Stimulated activated CD8-positive, alpha-beta memory T cell treated with anti-CD3 and anti-CD28 coated beads, Interleukin-15, amount 100 ng/mL, for 24 hours (primary cell): ENCODE measurements around the gene PMM2.
"Not testable (repeated sequence)": the region's sequence is repeated elsewhere in the genome, so short reads cannot be mapped to it uniquely, and the experiment has no call there.

Experiments
- DNase-seq: peaks from one replicate; pipeline ENCODE4 v3.0.0-alpha.2; 2020; ENCODE audit warnings: low read depth

The PMM2 gene

GRCh38 chr16:8797364-8798173, at the start of gene PMM2, which contains the start of gene TMEM186:
TSS of gene PMM2 (plus strand) at chr16:8797839. CDS start at chr16:8797883, 44 bp downstream.
TSS of gene TMEM186 (minus strand) at chr16:8797639. CDS start at chr16:8797614, 25 bp downstream.
- DNase-seq = peak; percentile 87

- not testable (repeated sequence) for DNase-seq
Observed at GRCh38 chr16:8748944-8749343, 48.7 kb upstream of the PMM2 start.

- DNase-seq = no peak
Observed at GRCh38 chr16:8751481-8752311, 45.9 kb upstream of the PMM2 start.

- DNase-seq = no peak
Observed at GRCh38 chr16:8752706-8753105, 44.9 kb upstream of the PMM2 start.

- no peak for DNase-seq
Observed at GRCh38 chr16:8753416-8754054, 44.1 kb upstream of the PMM2 start.

DNA sequence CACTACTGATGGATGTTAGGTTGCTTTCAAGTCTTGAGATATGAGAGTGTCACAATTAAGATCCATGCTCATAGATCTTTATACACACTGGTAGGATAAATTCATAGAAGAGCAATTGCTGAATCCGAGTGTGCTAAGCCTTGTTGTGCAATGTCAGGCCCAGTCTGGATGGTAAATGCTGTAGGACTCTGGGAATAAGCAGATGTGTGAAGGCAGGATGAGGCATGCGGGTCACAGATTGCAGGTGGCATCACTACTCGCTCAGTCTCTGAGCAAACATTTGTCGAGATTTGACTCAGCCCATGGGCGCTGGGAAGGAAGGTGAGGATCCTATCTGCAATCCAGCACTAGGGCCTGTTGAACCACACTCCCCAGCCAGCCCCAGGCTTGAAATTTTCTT, 40.9 kb upstream of the PMM2 start:
- no peak for DNase-seq

DNA sequence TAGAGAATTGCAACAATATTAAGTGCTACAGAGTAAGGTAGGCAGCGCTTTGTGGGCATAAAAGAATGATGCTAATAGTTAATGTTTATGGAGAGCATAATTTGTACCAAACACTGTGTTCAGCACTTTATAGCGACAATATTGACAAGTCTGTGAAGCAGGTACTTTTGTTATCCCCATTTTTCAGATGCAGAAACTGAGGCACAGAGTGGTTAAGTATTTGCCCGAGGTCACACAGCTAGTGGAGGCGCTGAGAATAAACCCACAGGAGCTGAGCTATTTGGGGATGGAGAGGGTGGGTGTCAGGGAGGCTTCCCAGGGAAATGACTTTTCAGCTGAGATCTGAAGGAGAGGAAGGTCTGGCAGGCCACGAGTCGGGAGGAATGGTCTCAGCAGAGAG, 39.6 kb upstream of the PMM2 start:
- DNase-seq = no peak

- no peak for DNase-seq
Observed at GRCh38 chr16:8760021-8760420, 37.6 kb upstream of the PMM2 start.

DNA sequence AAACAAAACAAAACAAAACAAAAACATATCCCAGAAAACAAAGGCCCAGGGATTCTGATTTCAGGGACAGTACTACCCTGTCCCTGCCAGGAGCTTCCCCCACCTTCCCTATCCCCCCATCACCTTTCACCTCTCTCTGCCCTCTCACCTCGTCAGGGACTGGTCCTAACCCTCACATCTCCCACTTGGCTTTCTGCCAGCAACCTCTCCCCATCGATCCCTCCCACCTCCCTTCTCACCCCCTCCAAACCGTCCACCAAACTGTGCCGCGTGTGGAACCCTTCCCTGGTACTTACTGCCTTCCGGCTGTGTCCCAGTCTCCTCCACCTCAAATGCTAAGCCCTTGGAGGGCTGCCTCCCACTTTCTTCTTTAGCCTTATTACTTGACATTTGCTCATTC, 36.6 kb upstream of the PMM2 start:
- DNase-seq = no peak

DNA sequence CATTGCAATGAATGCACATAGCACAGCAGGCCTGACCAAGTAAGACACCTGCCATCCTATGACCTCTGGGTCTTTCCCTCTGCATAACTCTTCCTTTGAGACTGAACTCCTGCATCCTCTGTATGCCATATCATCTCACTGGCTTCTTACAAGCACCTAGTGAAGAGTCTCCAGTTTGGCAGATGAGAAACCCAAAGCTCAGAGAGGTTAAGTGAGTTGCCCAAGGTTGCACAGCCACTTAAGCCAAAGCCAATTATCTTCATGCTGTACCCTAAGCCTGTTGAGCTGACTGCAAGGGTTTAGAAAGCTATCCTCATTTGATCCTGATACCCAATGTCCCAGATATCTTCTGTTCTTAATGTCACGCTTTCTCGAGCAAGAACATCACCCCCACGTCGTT, 35.4 kb upstream of the PMM2 start:
- DNase-seq = no peak

- no peak for DNase-seq
Observed at GRCh38 chr16:8763083-8763482, 34.6 kb upstream of the PMM2 start.

DNA sequence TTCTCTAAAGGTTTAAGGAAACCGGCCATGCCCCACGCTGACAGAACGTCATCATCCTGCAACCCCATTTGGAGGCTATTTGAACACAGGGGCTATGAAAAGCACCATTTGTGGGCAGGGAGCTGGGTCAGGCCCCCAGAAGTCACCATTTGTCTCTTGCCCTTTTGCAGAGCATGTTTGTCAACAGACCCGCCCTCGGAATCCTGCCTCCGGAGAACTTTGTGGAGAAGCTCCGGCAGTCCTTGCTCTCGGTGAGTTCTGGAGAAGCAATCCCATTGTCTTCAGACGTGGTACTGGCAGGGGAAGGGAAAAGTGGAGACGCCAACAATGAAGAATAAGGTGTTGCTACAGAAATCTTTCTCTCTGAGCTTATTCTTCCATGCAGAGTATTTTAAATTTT, 33.7 kb upstream of the PMM2 start:
- no peak for DNase-seq

DNA sequence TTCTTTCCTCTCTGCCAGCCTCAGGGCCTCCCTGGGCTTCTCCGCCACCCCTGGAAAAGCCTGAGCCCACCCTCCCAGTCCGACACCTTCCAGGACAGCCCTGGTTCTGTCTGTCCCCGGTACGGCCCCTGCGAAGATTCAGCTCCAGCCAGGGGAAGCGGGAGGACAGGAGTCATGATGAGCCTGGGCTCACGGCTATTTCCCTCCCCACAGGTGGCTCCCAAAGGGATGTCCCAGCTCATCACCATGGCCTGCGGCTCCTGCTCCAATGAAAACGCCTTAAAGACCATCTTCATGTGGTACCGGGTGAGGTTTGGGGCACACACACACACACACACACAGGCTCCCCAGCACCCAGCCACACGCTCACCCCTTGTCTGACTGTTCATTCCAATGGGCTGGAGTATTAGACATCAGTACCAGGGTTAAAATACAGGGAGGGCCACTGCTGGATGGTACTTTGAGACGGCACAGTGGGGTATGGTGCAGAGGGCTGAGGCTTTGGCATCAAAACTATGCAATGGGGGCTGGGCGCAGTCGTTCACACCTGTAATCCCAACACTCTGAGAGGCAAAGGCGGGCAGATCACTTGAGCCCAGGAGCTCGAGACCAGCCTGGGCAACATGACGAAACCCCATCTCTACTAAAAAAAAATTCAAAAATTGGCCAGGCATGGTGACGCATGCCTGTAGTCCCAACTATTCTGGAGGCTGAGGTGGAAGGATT, 33.0 kb upstream of the PMM2 start:
- DNase-seq = no peak

DNA sequence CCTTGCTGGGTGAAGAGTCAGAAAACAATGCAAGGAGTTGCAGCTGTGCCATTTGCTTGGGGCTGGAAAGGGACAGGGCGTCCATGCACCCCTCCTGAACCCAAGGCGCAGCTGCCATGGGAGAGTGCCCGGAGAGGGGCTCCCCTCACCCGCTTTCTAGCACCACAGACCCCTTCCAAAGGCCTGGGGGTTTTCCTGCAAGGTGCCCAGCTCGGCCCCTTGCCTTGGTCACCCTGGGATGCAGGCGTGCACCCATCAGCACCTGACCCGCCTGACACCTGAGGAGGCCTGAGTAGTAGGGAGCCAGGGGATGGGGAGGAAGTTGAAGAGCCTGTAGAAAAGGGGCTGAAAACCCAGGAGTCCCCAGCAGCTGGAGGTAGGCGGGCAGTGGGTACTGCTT, 30.5 kb upstream of the PMM2 start:
- no peak for DNase-seq

GRCh38 chr16:8768283-8768682, 29.4 kb upstream of the PMM2 start:
- DNase-seq = no peak

DNA sequence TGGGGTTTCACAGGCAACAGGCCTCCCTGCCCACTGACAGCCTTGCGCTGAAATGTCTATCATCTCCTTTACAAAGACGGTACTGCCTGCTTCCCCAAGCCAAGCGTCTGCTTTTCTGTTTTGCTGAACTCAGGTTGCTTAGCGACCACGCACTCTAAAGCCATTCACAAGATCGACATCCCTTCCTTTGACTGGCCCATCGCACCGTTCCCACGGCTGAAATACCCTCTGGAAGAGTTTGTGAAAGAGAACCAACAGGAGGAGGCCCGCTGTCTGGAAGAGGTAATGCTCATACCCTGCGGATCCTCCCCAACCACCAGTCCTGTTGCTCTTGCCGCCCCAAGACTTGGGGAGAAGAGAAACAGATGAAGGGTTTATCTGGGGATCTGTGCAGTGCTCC, 28.9 kb upstream of the PMM2 start:
- no peak for DNase-seq

DNA sequence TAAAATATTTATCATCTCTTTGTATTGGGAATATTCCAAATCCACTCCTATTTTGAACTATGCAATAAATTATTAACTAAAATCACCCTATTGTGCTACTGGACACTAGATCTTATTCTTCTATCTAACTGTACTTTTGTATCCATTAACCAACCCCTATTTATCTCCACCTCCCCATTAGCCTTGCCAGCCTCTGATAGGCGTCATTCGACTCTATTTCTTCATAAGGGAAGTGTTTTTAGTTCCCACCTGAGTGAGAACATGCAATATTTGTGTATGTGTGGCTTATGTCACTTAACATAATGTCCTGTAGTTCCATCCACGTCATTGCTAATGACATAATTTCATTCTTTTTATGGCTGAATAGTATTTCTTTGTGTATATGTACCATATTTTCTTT, 24.1 kb upstream of the PMM2 start:
- no peak for DNase-seq

- no peak for DNase-seq
Observed at GRCh38 chr16:8774208-8774607, 23.4 kb upstream of the PMM2 start.

- no peak for DNase-seq
Observed at GRCh38 chr16:8775359-8775758, 22.3 kb upstream of the PMM2 start.

DNA sequence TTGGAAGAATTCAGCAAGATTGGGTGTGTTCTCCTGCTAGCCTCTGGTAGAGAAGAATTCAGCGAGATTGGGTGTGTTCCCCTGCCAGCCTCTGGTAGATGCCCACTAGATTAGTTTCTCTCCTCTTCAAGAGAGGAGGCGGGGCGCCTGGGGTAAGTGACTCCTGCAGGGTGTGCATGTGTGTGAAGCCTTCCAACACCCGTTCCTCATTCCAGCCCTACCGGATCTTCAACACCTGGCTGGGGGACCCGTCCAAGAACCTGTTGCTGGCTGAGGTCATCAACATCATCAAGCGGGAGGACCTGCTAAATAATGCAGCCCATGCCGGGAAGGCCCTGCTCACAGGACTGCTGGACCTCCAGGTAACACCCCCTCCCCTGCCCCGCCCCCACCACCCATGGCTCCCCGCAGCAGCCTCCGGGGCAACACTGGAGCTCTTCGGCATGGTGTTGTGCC, 21.5 kb upstream of the PMM2 start:
- DNase-seq = no peak

GRCh38 chr16:8777217-8777616, 20.4 kb upstream of the PMM2 start:
- no peak for DNase-seq

DNA sequence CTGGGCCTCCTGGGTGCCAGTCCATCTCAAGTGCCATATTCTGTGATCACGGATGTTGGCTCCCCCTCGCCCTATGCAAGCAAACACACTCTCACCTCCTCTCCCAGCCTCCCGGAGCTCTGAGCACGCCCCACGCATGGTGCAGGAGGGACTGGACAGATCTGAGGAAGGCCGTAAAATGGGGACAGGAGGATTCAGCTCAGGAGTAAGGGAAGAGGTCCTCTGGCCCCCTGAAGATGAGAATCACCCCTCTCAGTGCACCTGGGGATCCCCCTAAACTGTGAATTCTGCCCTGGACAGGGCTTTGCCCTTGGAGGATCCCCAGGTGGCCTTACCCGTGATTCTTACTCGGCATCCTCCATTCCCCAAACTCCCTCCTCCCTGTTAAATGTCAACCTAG, 15.8 kb upstream of the PMM2 start:
- DNase-seq = no peak
